Activated CD8-positive, alpha-beta memory T cell treated with anti-CD3 and anti-CD28 coated beads for 36 hours (primary cell): ENCODE results near the gene RBM19. TPM values are rescaled to one million over a fixed set of nuclear protein-coding genes. Genes with fewer than 3 reads are reported as not detected.

Experiments used
- CTCF ChIA-PET: fragments of 350-600 bp; sonication (Branson Sonifier 250); formaldehyde crosslinking; loops from one replicate; lab custom pipeline; 2021; ENCODE audit warnings: antibody characterized with exemption; lab: Charles Lee
- POLR2A ChIA-PET: fragments of 350-600 bp; sonication (Branson Sonifier 250); formaldehyde crosslinking; loops from one replicate; lab custom pipeline; 2021; ENCODE audit warnings: antibody characterized with exemption; lab: Charles Lee
- total RNA-seq, 2 experiments: library from RNA; stranded (reverse); gene quantifications; one replicate each; pipeline ENCODE4 v1.2.3, GENCODE V29; 2021

RBM19 gene
- total RNA-seq, 2 experiments from 2014 or later = 98.0 to 103 TPM

DNA sequence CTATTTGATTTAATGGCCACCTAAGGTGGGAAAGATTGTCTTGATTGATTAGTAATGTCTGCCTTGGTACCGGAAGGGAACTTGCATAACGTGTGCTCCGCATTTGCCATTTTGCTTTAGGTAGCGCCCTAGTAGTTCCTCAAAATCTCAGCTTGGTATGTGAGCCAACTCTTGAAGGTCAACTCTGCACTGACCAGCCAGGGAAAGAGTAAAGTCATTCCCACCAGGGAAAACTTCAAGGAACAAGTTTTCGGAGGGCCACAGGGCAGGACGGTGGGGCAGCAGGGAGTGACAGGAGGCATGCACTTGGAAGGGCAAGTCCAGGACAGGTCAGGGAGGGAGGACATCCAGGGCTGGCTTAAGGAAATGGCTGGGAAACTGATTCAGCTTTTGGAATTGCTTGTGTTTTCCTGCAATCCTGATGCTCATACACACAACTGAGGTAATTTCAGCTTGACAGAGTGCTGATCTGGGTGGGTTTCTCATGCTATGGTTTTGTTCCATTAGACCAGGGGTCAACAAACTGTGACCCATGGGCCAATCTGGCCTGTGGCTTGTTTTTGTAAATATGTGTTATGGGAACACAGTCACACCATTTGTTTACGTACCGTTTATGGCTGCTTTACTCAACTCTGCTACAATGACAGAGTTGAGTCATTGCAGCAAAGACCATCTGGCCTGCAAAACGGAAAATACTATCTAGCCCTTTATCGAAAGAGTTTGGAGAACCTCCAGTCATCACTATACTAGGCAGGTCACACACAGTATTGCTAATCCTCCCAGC is 184.5 kb downstream of the RBM19 start:
- ChIA-PET CTCF (no interaction called here), POLR2A (no interaction called here)

DNA sequence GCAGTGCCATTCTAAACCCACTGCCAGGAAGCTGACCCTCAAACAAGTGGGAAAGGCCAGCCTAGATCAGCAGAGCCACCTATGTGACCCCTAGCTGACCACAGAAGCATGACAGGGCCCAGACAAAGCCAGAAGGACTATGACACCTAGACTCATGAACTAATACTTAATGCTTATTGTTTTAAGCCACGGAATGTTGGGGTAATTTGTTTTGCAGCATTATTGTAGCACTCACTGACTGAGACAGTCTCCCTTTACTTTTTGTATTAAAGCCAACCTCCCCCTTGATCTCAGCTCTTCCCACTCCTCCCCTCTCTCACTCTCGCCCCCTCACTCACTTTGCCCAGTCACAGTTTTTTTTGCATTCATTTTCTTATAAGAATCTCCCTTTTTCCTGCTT is 186.4 kb downstream of the RBM19 start:
- ChIA-PET POLR2A (no interaction called here), CTCF (no interaction called here)

DNA sequence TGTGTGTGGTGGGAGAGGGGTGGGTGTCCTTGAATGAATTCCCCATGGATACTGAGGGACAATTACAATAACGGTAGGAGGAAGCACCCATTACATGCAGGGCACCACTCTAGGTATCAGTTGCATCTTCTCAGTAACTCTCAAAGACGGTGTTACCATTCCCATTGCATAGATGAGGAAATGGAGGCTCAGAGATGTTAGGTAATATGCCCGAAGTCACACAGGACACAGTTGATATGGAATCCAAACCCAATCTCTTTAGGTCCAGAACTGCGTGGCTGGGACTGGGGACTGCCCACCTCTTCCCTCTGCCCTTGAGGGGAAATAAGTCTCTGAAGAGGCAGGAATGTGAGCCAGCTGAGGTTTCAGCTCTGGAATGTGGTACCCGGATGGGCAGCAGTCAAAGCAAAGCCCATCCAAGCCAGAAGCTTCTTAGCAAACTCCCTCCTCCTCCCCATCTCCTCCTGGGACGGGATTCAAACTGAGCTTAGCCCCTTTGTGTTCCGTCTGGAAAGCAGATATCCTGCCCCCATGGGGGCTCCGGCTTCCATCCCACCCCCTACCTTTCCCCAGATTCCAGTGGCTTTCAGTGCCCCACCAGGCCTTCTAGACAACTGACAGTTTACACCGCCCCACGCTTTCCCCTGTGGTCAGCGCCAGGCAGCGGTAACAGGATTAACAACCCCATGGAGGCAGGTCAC is 187.5 kb downstream of the RBM19 start:
- ChIA-PET POLR2A (interaction anchor here (0.7 kb wide), 1 partner anchor 193 kb away, joined by 3 read pairs; no protein-coding TSS in a partner anchor), CTCF (no interaction called here)

DNA sequence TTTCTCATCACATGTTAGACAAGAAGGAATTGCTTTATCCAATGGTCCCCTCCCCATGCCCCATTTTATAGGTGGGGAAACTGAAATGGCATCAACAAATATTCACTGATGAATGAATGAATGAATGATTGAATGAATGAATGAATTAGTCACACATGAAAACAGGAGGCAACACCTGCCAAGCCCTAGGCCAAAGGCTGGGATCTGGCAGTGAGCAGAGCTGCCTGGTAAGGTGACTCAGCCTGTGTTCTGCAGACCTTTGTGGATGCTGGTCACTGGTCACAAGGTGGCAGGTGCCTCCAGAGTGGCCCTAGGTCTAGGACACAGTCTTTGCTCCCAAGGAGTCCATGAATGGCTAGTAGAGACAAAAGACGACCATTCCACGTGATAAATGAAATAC is 188.4 kb downstream of the RBM19 start:
- CTCF ChIA-PET = no interaction called here

DNA sequence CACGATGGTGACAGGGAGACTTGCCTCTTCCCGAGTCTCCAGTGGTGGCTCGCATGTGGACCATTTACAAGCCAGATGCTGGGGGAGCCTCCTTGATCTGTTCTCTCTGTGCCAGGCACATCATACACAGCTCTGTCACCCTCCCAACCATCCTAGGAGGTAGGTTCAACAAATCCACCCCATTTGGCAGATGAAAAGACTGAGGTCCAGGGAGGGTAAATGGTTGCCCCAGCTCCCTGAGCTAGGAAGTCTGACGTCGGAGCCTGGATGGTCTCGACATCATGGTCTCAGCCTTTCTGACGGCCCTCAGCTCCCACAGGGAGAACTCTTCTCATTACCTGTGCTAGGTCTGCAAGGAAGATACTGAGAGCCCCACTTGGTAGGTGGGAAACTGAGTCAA is 189.6 kb downstream of the RBM19 start:
- CTCF ChIA-PET = no interaction called here
- POLR2A ChIA-PET = no interaction called here

More for the DNA sequence above, 188.4 kb downstream of the RBM19 start:
- POLR2A ChIA-PET = no interaction called here

DNA sequence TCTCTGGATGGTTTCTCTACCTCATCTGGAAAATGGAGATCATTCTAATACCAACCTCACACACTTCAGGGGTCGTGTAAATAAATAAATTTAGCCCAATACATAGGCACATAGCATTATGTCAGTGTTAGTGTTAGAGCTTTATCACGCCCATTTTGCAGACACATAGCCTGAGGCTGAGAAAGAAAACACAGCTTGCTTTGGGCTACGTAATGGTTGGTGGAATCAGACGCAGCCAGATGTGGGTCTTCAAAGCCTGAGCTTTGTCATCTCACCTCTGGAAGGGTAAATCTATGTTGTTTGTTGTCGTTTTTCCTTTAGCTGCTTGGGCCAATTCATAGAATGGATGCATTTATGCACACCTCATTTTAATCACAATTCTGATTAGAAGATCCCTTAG is 191.6 kb downstream of the RBM19 start:
- ChIA-PET POLR2A (no interaction called here), CTCF (no interaction called here)

DNA sequence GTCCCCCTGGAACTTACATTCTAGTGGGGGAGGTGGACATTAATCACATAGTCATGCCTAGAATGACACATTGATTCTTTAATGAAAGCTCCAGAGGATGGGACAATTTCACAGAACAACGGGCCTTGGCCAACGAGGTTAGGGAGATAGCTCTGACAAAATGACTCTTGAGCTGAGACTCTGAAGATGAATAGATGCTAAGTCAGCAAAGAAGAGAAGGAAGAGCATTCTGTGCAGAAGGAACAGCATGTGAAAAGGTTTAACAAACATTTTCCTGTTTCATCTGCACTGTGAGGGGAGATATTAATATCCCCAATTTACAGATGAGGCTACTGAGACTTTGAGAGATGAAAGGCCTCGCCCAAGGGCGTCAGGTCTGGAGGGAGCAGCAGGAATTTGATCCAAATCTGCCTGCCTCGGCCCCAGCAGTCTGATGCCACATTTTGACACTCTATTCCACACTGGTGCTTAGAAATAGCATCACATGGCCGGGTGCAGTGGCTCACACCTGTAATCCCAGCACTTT is 193.6 kb downstream of the RBM19 start:
- CTCF ChIA-PET = no interaction called here
- POLR2A ChIA-PET = interaction anchor here (0.6 kb wide), 1 partner anchor 52 kb away, joined by 3 read pairs; no protein-coding TSS in a partner anchor

DNA sequence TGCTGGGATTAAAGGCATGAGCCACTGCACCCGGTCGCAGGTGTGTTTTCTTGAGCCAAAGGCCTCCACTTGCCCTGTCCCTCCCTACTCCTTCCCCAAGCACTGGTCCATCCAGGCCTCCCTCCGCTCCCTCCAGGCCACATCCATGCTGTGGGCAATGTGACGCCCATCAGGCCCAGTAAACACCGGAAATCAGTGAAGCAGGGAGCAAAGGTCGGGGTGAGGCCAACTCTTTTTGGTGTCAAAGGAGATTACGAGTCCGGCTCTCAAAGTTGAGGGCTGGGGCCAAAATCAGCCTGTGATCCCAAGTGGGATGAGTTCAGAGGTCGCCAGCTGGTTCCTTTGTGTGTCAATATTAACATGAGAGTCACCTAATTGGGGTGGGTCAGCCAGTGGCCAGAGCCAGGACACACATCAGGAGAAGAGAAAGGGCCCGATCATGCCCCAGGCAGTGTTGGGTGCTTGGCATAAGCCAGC is 195.7 kb downstream of the RBM19 start:
- POLR2A ChIA-PET = no interaction called here
- CTCF ChIA-PET = no interaction called here

DNA sequence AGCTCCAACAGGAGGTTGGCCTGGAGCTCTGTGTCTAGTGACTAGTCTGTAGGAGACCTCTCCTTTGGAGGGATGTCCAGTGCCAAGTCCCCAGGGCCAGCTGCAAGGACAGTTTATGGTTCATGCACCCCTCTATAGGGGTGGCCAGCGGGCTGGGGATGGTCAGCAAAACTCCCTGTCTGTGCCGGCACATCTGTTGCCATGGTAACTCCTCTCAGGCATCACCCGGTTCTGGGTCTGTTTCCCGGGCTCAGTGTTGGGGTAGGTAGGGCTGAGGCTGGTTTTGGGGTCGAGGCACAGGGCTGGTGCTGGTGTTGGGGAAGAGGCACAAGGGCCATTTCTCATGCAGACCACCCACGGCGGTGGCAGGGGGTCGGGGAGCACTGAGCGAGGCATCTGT is 196.8 kb downstream of the RBM19 start:
- ChIA-PET POLR2A (no interaction called here), CTCF (no interaction called here)

DNA sequence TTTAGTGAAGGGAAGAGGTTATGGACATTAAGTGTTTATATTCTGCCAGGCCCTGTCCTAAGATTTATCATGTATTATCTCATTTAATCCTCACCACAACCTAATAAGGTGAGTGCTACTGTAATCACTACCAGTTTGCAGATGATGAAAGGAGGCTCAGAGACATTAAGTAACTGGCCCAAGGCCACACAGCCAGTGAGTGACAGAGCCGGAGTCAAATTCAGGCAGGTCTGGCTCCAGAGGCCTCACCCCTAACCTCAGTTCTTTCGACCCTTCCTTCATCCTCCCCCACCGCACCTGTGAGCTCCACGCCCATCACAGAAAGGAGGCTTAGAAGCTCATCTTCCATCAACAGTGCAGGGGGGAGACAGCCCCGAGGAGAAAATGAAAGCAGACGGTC is 197.3 kb downstream of the RBM19 start:
- ChIA-PET CTCF (no interaction called here), POLR2A (no interaction called here)

DNA sequence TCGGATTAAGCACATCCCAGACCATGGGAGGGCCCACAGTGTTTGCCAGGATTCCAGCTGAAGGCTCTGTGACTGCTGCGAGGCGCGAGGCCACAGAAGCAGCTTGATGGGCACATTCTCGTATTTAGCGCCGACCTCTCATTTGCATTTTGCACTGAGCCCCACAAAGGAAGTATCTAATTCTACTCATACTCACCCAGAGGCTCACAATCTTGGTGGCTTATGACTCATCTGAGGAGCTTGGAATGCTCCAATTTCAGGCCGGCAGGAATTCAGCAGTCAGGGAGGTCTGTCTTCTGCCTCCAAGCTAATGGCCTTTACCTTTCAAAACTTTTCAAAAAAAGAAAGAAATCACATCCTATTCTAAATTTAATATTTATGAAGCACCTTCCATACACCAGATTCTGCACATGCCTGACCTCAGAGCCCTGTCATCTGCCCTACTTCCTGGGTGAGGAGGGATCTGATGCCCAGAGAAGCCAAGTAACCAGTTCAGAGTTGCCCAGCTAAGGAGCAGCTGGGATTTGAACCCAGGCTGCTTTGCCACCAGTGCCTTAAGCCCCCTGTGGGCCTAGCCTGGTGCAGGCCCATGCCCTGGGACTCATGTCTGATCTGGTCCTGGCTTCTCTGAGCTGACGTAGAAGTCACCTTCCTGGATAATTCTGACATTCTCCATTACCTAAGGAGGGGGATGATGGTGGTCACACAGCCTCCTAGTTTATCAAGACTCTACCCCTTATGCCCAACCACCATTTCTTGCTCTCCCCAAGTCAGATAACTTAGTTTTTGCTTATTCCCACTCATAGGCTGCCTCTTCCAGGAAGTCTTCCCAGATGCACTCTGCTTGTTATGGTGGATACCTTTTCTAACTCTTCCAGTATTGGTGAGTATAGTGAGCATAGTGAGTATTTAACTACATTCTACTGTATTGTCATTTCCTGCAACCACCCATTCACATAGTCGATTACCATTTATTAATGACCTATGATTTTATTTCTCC is 198.9 kb downstream of the RBM19 start:
- ChIA-PET POLR2A (no interaction called here), CTCF (no interaction called here)
